ENCODE results near the gene KAZN.
"Not testable (repeated sequence)": the region's sequence is repeated elsewhere in the genome, so short reads cannot be mapped to it uniquely, and the experiment has no call there.

KAZN gene
- 0.24 to 0.43 reads per million in 2 experiments for total RNA-seq

DNA sequence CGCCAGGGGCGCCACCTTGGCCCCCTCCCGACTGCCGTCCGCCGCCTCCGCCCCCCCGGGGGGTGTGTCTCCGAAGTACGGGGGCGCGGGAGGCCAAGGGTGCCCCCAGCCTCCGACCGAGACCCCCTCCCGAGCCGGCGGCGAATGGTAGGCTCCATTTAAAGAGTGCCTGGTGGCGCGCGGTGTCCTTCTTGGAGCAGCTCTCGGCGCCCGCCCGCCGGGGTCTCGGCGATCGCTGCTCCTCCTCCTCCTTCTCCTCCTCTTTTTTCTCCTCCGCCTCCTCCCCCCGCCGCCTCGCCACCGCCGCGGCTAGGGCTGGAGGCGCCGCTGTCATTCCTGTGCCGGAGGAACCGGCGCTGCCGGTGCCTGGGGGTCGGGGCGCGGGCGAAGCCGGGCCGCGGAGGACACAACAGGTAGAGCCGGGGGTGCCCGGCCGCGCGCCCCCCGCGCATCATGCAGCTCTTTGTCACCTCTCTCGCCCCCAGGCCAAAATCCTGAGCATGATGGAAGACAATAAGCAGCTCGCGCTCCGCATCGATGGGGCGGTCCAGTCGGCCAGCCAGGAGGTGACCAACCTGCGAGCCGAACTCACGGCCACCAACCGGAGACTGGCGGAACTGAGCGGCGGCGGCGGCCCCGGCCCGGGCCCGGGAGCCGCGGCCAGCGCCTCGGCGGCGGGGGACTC is at the start of gene KAZN:
TSS of gene KAZN (plus strand) at position 188 of the 685 bp plus-strand sequence.
- DNase-seq (ENCODE audit: low read depth), result no peak

DNA sequence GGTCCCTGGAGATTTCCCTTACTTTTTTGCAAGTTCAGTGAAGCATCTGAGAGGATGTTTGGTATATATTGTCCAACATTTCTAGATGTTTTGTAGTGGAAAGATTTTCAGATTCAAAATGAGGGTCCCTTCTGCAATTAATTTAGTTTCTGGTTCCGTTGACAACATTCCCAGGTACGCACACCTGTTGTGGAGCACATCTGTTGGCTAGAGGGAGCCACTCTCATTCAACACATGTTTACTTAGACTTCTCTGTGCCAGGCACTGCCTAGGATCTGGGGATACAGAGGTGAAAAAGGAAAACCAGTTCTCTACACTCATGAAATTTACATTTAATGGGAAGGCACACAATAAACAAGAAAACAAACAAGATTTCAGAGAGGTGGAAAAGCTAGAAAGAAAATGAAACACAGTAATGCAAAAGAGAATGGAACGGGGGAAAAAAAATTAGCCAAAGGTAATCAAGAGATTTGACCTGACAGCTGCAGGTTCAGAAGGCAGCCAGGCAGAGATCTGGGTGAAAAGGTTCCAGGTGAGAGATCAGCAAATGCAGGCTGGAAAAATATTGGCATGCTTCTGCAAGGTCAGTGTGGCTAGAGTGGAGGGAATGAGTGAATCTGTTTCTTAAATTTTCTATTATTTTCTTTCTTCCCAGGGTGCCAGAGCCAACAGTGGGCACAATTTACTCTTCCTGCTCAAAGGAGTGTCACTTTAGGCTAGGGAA is 48.4 kb upstream of the KAZN start:
- no peak for DNase-seq (ENCODE audit: low read depth)

DNA sequence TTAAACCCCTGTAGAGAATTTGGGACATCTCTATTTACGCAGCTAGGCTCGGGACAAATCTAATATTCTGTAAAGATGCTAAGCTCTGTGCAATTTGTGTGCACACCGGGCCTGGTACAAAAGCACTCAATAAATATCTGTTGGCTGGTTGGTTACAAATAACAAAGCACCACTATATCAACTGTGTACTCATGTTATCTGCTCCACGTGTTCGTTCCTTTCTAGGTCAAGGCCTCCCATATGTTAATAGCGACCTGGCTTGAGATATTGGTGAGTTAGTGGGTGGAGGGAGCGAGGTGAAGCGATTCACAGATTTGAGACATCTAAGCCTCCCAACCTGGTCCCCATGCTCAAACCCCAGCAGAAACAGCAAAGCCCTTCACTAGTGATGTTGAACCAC is 47.1 kb upstream of the KAZN start:
- no peak for DNase-seq (ENCODE audit: low read depth)

DNA sequence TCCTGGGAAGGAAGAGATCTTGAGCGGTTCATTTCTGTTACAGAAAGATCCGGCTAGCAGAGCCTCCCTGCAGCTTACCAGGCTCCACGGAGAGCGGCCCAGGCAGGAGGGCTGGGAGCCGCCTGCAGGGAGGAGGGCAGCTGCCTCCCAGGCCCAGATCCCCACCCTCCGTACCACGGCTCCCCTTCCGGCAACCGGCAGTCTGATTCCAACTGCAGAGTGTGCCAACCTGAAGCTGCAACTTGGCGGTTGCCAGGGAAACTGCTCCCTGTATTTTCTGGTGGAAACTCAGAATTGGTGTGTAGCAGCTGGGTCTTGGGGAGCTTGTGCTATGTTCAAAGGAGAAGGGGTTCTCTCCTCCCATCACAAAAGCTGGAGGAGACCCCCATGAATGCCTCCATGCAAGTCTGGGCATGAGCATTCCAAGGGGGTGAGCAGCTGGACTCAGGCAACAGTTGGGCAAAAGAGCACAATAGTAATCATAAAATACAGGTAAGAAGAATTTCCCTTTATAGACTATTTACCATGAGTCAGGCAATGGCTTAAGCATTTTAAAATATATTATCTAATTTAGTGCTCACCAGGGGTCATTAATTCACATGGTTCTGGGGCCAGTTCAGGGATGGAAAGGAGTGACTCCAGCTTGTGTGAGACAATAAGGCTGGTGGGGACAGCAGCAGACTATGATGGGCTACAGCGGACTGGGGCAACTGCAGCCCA is 46.1 kb upstream of the KAZN start:
- no peak for DNase-seq (ENCODE audit: low read depth)

DNA sequence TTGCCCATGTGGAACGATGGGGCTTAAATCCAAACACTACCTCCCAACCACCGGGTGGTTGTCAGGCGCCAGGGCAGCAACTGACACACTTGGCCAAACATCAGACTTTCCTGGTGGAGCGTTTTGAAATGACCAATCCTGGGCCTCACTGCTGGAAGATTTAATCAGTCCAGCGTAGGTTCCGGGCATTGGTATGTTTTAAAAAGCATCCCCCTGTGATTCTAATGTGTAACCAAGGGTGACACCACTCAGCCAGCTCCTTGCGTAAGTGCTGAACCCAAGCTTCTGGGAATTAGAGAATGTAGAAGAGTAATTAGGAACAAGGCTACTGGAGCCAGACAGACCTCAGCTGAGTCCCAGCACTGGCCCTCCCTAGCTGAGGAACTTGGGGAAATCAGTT is 44.8 kb upstream of the KAZN start:
- no peak for DNase-seq (ENCODE audit: low read depth)

DNA sequence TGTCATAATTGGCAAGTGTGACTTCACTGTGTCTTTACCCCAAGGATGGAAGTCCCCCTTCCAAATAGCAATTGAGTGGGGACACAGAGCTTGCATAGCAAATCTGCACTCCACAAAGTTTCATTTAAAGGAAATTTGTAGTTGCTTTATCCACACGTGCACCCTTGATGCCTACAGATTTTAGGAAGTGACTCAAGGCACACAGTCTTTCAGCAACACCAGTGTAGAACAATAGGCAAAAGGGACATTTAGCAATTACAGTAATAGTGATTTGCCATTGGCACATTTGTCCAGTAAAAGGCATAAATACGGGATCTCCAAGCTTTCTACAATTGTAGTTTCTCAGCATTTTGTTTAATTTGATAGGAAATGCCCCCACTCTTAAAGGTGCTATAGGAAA is 43.4 kb upstream of the KAZN start:
- DNase-seq (ENCODE audit: low read depth), result no peak

DNA sequence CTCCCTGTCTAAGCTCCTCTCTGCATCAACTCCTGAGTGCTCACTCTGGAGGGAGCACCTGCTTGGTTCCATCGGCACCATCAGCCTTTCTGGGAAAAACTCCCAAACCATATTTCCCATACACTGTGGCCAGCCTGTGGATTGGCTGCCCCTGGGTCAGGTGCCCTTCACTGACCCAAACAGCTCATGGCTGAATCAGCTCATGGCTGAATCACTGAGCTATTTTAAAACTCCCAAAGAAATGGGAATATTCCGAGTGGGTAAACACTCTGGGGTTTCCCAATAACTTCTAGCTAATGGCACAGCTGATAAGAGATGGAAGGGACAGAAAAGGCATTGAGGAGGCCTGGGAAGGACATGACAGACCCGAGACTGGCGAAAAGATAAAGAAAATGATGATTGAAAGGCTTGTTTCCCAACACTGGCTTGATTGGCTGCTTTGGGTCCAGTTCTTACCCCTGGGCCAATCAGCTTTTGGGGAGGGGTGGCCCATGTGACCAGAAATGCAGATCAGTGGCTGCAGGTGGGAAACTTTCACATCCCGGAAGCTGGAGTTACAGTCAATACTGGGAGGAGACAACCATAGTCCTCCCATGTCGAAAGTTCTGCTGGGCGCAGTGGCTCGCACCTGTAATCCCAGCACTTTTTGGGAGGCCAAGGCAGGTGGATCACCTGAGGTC is 37.3 kb upstream of the KAZN start:
- no peak for DNase-seq (ENCODE audit: low read depth)

DNA sequence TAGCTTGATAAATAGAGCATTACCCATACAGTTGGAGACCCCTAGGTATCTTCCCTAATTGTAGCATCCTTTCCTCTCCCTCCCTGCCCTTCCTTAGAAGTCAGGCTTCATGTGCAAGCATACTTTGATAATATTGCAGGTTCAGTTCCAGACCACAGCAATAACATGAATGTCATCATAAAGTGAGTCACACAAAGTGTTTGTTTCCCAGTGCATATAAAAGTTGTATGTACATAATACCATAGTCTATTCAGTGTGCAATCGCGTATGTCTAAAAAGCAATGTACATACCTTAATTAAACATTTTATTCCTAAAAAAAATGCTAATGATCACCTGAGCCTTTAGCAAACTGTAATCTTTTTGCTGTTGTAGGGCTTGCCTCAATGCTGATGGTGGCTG is 33.4 kb upstream of the KAZN start:
- DNase-seq (ENCODE audit: low read depth), result no peak

DNA sequence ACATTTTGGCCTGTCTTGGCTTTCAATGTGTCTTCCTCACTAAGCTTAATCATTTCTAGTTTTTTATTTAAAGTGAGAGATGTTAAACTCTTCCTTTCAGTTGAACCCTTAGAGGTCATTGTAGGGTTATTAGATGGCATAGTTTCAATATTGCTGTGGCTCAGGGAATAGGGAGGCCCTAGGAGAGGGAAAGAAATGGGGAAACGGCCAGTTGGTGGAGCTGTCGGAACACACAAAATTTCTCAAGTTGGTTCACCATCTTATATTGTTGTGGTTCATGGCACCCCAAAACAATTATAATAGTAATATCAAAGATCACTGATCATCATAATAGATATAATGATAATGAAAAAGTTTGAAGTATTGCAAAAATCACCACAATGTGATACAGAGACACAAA is 31.4 kb upstream of the KAZN start:
- DNase-seq (ENCODE audit: low read depth), result no peak

DNA sequence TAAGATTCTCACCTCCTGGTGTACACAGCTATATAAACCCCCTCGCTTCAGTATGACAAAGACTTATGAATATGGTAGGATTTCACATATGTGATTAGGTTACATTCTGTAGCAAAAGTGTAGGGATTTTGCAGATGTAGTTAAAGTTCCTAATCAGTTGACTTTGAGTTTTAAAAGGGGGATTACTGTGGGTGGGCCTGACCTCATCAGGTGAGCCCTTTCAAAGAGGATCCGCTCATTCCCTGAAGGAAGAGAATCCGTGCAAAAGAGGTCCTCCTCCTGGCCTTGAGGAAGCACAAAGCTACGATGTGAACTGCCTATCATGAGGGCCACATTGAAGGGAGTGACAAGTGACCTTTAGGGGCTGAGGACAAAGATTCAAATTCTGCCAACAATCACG is 30.6 kb upstream of the KAZN start:
- no peak for DNase-seq (ENCODE audit: low read depth)

DNA sequence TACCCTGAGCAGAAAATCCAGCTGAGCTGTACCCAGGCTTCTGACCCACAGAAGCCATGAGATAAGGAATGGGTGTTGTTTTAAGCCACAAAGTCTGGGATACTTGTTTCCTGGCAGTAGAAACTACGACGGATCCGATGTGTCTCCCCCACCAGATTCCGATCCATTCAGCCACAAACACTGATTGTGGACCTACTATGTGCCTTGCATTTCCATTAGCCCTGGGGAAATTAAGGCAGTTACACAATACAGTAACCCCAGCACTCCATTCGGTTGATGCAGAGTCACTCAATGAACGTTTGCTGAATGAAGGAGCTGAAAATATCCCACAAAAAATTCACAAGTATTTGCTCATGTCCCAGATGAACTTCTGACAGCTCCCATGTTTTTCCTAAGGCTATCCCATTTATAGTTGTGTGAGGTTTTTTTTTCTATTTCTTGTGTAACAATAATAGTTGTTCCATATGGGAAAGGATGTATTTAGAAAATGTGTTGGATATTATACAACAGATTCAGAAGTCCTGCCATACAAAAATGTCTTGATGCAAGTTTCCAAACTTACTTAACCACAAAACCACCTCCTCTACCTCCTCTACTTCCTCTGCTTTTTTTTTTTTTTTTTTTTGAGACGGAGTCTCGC is 29.6 kb upstream of the KAZN start:
- no peak for DNase-seq (ENCODE audit: low read depth)

DNA sequence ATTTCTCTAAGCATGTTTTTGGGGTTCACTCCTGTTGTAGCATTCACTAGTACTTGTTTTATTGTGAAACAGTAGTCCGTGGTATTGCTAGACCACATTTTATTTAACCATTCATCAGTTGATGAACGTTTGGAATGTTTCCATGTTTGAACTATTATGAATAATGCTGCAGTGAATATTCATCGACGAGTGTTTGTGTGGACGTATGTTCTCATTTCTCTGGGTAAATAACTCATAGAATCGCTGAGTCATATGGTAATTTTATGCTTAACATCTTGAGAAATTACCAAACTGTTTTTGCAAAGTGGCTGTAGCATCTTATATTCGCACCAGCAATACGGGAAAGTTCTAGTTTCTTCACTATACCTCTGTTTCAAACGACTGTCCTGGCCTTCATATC is 28.0 kb upstream of the KAZN start:
- no peak for DNase-seq (ENCODE audit: low read depth)

DNA sequence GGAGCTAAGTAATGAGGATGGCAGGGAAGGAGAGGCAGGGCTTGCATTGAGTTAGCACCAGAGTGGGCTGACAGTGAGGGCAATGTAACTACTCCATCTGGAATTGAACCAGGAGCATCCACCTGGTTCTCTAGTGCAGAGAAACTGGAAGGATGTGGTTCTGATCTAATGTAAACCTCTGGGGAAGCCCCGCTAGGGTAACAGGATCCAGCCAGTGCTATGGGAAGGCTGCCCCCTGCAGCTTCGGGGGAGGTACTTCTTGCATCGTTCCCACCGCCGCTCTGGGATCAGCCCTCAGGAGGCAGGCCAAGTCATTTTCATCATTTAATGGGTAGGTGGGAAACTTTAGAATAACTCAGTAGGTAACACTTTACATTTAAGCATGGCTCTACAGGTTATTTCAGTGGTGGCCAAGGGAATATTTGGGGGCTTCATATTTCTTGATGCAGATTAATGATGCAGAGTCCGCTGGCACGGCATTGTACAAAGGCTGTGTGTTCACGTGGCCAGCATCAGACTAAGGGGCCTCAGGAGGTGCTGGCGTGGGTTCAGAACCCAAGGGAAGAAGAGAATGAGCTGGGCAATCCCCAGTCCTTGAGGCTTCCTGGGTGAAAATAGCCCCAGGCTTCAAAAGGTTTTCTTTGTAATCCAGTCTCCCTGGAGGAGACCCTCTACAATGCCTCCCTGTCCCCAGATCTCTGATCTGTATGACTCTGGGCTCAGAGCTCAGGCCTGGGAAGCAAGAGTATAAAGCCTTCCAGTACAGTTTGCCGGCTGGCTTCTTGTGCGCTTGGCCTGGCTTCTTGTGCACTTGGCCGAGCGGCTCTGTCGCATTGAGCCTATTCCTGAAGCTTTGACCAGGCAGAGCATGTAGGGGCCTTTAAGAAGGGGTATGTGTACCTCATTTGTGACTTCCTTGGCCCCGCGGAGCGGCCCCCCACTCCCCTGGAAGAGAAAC is 26.4 kb upstream of the KAZN start:
- DNase-seq (ENCODE audit: low read depth), result no peak

DNA sequence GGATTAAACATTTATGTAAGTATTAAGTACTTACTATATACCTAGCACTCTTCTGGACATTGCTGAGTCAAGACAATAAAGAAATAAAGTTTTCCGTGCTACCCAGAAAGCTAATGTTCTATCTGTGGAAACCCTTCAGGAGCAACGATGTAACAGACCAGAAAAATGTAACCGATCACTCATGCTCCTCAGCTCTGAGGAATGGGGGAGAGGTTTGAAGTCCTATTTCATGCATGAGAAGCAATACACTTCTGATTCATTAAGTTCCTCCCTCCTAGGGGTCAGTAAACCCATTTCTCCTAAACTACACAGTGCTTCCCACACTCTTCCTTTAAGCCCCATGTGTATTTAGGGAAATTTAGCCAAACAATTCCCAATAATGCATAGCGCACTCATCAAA is 25.6 kb upstream of the KAZN start:
- no peak for DNase-seq (ENCODE audit: low read depth)

DNA sequence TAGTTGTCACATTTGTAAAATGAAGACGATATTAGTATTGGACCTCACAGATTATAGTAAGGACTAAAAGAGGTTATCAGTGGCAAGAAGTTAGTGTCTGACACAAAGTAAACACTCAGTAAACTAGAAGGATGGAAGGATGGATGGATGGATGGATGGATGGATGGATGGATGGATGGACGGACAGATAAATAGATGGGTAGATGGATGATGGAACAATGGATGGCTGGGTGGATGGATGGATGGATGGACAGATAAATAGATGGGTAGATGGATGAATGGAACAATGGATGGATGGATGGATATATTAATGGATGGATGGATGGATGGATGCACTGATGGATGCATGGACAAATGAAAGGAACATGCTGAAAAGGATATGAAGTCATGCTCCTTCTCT is 22.3 kb upstream of the KAZN start:
- no peak for DNase-seq (ENCODE audit: low read depth)

DNA sequence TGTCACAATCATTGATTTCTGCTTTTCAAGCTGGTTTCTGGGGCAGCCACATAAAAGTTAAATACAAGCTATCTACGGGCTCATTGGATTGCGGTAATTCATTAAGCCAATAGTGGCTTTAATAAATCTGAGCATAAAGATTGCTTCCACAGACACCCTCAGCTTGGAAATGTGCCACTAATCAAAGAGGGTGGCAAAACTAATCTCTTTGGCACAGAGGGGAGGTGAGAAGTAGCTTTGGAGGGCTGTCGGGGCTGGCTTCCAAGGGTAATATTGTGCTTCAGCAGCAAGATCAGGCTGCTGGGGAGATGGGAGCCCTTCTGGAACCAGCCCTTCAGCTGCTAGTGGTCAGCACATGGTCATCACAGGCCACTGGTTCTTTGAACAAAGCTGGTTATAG is 21.2 kb upstream of the KAZN start:
- no peak for DNase-seq (ENCODE audit: low read depth)

DNA sequence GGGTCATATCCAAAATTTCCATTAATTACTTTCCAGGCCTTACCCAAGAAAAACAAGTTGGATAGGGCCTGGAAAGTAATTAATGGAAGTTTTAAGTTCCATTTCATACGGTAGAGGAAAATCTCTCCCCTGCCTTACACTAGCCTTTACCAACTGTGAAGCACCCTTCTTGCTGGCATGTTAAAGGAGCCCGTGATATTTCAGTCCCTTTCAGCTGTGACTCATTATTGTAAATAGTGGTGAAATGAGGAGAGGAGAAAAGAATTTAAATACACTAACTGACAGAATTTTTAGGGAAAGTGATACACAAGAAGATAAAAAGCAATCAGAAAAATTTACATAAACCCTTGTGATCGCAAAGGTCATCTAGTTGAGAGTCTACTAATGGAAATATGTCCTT is 20.3 kb upstream of the KAZN start:
- DNase-seq (ENCODE audit: low read depth), result no peak

DNA sequence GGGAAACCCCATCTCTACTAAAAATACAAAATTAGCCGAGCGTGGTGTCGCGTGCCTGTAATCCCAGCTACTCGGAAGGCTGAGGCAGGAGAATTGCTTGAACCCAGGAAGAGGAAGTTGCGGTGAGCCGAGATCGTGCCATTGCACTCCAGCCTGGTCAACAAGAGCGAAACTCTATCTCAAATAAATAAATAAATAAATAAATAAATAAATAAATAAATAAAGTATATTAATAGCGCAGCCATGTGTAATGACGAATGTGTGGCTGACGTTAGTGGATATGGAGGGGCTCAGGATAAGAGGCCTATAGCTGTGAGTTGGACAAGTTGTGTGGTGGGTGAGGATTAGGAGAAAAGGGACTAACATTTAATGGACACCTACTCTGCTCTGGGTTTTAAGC is 18.2 kb upstream of the KAZN start:
- not testable (repeated sequence) for DNase-seq (ENCODE audit: low read depth)

DNA sequence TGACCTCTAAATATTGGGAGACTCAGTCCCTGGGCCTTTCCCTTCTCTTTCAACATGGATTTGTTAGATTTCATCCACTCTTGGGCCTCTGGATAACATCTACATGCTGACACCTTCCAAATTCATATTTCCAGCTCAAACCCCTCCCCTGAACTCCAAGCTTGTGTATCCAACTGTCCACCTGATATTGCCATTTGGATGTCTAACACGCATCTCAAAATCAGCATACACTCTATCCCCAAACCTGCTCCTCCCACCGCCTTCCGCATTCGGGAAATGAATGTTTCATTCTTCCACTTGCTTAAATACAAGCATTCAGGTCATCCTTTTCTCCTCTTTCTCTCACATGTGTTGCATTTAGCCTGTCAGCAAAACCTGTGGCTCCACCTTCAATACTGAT is 17.5 kb upstream of the KAZN start:
- no peak for DNase-seq (ENCODE audit: low read depth)

DNA sequence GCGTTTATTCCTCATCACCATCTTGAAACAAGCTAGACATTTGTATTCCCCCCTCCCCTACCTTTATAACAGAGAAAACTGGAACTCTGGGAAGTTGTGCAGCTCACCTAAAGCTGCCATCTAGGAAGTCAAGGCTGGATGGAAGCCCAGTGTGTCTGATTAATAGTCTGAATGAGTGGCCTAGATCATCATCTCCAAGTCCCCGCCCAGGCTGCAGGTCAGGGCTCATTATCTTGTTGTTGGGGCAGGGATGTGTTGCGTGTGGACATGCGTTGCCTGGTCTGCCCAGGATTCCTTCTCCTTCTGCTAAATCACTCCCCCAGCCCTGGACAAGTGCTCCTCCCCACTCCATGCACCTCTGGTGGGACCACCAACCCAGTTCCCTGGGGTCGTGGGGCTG is 14.7 kb upstream of the KAZN start:
- DNase-seq (ENCODE audit: low read depth), result no peak

DNA sequence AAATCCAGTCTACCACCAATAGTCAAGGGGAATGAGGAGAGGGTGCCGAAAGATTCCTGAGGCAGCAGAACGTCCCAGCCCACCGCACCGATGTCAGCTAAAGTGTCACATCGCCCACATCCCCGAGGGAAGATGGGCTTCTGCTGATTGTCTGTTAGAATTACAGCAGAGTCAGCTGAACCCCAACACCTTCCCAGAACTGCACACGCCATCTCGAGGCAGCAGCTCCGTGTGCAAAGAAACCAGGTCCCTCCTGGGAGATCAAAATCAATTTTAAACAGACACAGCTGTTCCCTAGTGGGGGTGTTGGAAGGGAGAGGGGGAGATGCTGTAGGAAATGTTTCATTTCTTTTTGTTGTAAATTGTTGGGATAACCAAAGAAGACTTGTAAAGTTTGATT is 12.8 kb upstream of the KAZN start:
- no peak for DNase-seq (ENCODE audit: low read depth)
